ENCODE results near the gene GABPA. TPM values are rescaled to one million over a fixed set of nuclear protein-coding genes. Genes with fewer than 3 reads are reported as not detected.

The GABPA gene
- total RNA-seq, 4 donors from 2014 or later = 11.3 to 24.8 (median 21.7) TPM

- Histone ChIP-seq H3K9me3 (no peaks in the 10 kb centered on the region), H3K4me3 (no peak overlapping the region), H3K36me3 (no peaks in the 10 kb centered on the region), H3K27ac (no peak overlapping the region), H3K4me1 (no peaks in the 10 kb centered on the region), H3K27me3 (no peaks in the 10 kb centered on the region)
- TF ChIP-seq POLR2A (IDR thresholded peaks at IDR 0.05) (no peak), CTCF (IDR thresholded peaks at IDR 0.05) (no peak)
- no peak for DNase-seq
Measured at GRCh38 chr21:25788677-25789076, 53.9 kb downstream of the GABPA start.

- Histone ChIP-seq H3K27me3 (no peaks in the 10 kb centered on the region), H3K36me3 (no peaks in the 10 kb centered on the region), H3K4me3 (peak overlapping the region; percentile 19 to 33 (median 28)), H3K9me3 (no peaks in the 10 kb centered on the region), H3K4me1 (no peaks in the 10 kb centered on the region), H3K27ac (no peak overlapping the region)
- TF ChIP-seq POLR2A (IDR thresholded peaks at IDR 0.05) (no peak), CTCF (IDR thresholded peaks at IDR 0.05) (peak in 4 of 6 experiments; percentile 18 to 36 (median 31))
- no peak for DNase-seq
Measured at GRCh38 chr21:25790122-25790877, 55.5 kb downstream of the GABPA start.

GRCh38 chr21:25790878-25791204 lies 56.1 kb downstream of the GABPA start:
- H3K27ac ChIP-seq = no peak overlapping the region
- no peak for DNase-seq
- TF ChIP-seq CTCF (IDR thresholded peaks at IDR 0.05) (no peak), POLR2A (IDR thresholded peaks at IDR 0.05) (no peak)
- H3K4me1 ChIP-seq = no peaks in the 10 kb centered on the region
- H3K4me3 ChIP-seq = peak overlapping the region in 1 of 4 donors; percentile 33
- no peaks in the 10 kb centered on the region for H3K9me3 ChIP-seq
- no peaks in the 10 kb centered on the region for H3K36me3 ChIP-seq
- no peaks in the 10 kb centered on the region for H3K27me3 ChIP-seq

- H3K9me3 ChIP-seq = no peaks in the 10 kb centered on the region
- H3K27ac ChIP-seq = no peak overlapping the region
- TF ChIP-seq POLR2A (IDR thresholded peaks at IDR 0.05) (no peak), CTCF (IDR thresholded peaks at IDR 0.05) (no peak)
- no peak overlapping the region for H3K4me3 ChIP-seq
- DNase-seq = no peak
- H3K36me3 ChIP-seq = no peaks in the 10 kb centered on the region
- H3K4me1 ChIP-seq = no peaks in the 10 kb centered on the region
- H3K27me3 ChIP-seq = no peaks in the 10 kb centered on the region
Measured at GRCh38 chr21:25791319-25791718, 56.5 kb downstream of the GABPA start.

DNA sequence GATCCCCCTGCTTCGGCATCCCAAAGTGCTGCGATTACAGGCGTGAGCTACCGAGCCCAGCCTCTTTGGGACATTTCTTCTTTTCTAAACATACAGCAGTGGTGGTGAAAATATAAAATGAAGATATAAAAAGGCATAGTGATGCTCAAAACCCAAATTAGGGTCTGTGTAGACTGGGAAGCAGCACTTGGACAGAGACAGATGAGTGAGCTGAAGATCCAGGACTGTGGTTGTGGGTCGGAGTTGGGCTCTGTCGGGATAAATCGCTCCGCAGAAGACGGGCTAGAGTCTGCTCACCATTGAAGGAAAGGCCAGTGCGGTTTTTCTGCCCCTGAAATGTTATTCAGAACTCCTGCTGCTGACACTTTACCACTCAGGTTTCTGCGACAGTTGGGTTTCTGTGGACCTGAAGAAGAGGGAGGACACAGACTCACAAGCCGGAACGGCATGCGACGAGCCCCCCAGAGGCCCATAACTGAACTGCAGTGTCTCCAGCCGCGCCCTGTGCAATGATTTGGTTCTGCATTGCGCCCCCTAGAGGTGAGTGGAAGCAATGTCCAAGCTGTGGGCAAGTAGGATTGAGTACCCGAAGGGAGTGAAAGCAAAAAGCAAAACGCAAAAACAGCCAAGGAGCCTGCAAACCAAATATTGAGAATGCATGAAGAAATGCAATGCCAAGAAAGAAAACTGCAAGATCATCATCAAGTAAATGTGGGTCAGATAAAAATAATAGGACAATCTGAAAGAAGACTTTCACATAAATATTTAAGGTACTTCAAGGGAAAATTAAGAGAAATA lies 66.6 kb downstream of the GABPA start:
- H3K36me3 ChIP-seq = no peaks in the 10 kb centered on the region
- H3K4me3 ChIP-seq = no peak overlapping the region
- no peaks in the 10 kb centered on the region for H3K9me3 ChIP-seq
- H3K4me1 ChIP-seq = no peaks in the 10 kb centered on the region
- TF ChIP-seq POLR2A (IDR thresholded peaks at IDR 0.05) (no peak), CTCF (IDR thresholded peaks at IDR 0.05) (peak; percentile 60 to 95 (median 88))
- DNase-seq = peak; percentile 66 to 90 (median 81)
- H3K27ac ChIP-seq = no peak overlapping the region
- no peaks in the 10 kb centered on the region for H3K27me3 ChIP-seq
